K562 (cell line): ENCODE measurements around the gene MLLT11. TPM values are rescaled to one million over a fixed set of nuclear protein-coding genes. Genes with fewer than 3 reads are reported as not detected.
A peak's percentile ranks its signal among the peaks of the same experiment; 100 is the strongest.

Experiments used
- ARHGAP35 ChIP-seq: fragments of 450-650 bp; IDR thresholded peaks from 2 replicates; pipeline ENCODE4 v1.6.1; 2018; ENCODE audit not compliant: partially characterized antibody
- ATF2 ChIP-seq: sonication (generic); formaldehyde crosslinking; IDR thresholded peaks from 2 replicates; pipeline ENCODE4 v1.8.1; 2022; ENCODE audit warnings: missing genetic modification reagents
- BRD9 ChIP-seq: fragments of 450-650 bp; IDR thresholded peaks from 2 replicates; pipeline ENCODE4 v1.6.1; 2018; ENCODE audit warnings: low read depth; ENCODE audit not compliant: partially characterized antibody
- CHD7 ChIP-seq: fragments of 200-600 bp; sonication (generic); IDR thresholded peaks from one replicate; pipeline ENCODE4 v1.6.1; 2012; ENCODE audit warnings: mild to moderate bottlenecking, low read depth, low read length, inconsistent platforms
- CREB3 ChIP-seq: fragments of 450-650 bp; conservative IDR thresholded peaks from 2 replicates; pipeline ENCODE4 v1.6.1; 2016; ENCODE audit warnings: missing genetic modification characterization, low read depth, mild to moderate bottlenecking, missing compliant biosample characterization, moderate library complexity
- CTBP1 ChIP-seq: fragments of 450-650 bp; IDR thresholded peaks from 2 replicates; pipeline ENCODE4 v1.6.1; 2016; ENCODE audit warnings: borderline replicate concordance
- EHMT2 ChIP-seq: fragments of 450-650 bp; IDR thresholded peaks from 2 replicates; pipeline ENCODE4 v1.6.1; 2018; ENCODE audit warnings: antibody characterized with exemption
- MLLT1 ChIP-seq, 2 experiments: fragments of 450-650 bp; IDR thresholded peaks; 2 replicates each; pipeline ENCODE4 v1.6.1; 2016
- RHOXF2B ChIP-seq: fragments of 250-450 bp; sonication (Bioruptor Pico); conservative IDR thresholded peaks from 2 replicates; pipeline ENCODE4 v1.5.1; 2021
- SMARCE1 ChIP-seq: fragments of 450-650 bp; IDR thresholded peaks from 2 replicates; pipeline ENCODE4 v1.7.1; 2016; ENCODE audit warnings: mild to moderate bottlenecking
- YY1 ChIP-seq, 3 experiments: IDR thresholded peaks; 2 replicates each; pipeline ENCODE4 v1.6.1; 2011; ENCODE audit warnings: low read length in 2 of 3, mild to moderate bottlenecking in 2 of 3, moderate library complexity in 2 of 3, borderline replicate concordance in 1 of 3, control low read depth in 1 of 3, low read depth in 1 of 3; ENCODE audit not compliant: insufficient read depth in 3 of 3, insufficient replicate concordance in 2 of 3, control insufficient read depth in 1 of 3, insufficient read length in 1 of 3; ENCODE audit errors: extremely low read depth in 1 of 3
- polyA plus RNA-seq, 8 experiments: library from polyadenylated mRNA; depleted of rRNA in 4 of 8; stranded (reverse) in 5 of 8; unstranded in 3 of 8; fragments of >200 nt; fragmentation: Nextera tagmentation in 2 of 8; fragmentation: Illumina TruSeq in 1 of 8; extraction: Ambion mirVana in 2 of 8; extraction: Trizol in 1 of 8; gene quantifications; 2 replicates each; pipeline versions ENCODE4 v1.2.1 to v1.2.3, GENCODE V29; 2011 to 2014; ENCODE audit warnings: inconsistent platforms in 1 of 8, missing spikeins in 1 of 8
- total RNA-seq, 7 experiments: library from RNA; depleted of rRNA in 6 of 7; stranded (reverse); fragments of >200 nt in 6 of 7; fragmentation: Illumina TruSeq in 2 of 7; extraction: Trizol in 2 of 7; gene quantifications; 2 replicates each; pipeline versions ENCODE4 v1.2.1 to v1.2.3, GENCODE V29; 2011 to 2021; ENCODE audit warnings: low replicate concordance in 1 of 7

Gene MLLT11
- total and polyA plus RNA-seq, 9 of the 15 experiments (the other 6 are each of a cell fraction or from before 2014, with no cell fraction given) = 12.1 to 91.0 (median 22.0) TPM

- no peak for TF ChIP-seq CHD7
- peak in 1 of 2 experiments; percentile 60; a peak in 3 of 4 replicates for TF ChIP-seq MLLT1 (IDR thresholded peaks at IDR 0.05)
- peak in 1 of 3 experiments; percentile 32 for TF ChIP-seq YY1 (IDR thresholded peaks at IDR 0.05; ENCODE audit: borderline replicate concordance in 1 of 3, control insufficient read depth in 1 of 3, extremely low read depth in 1 of 3, insufficient read depth in 3 of 3, insufficient read length in 1 of 3, insufficient replicate concordance in 2 of 3, low read depth in 1 of 3, low read length in 2 of 3)
- TF ChIP-seq ATF2 (CRISPR knock-in tag) = no peak
- TF ChIP-seq RHOXF2B (CRISPR knock-in tag) = no peak
- peak; percentile 81 for TF ChIP-seq BRD9
- TF ChIP-seq CREB3 (tag) = no peak
- TF ChIP-seq CTBP1 = peak; percentile 29; the same call in 1 of the 2 replicates
- TF ChIP-seq EHMT2 = peak; percentile 64
- TF ChIP-seq ARHGAP35 = peak; percentile 12
- no peak for TF ChIP-seq SMARCE1
Observed at GRCh38 chr1:151060657-151061421, 642 bp downstream of the MLLT11 start (continued).
